Measurements from ENCODE around the gene FNBP1L.

DNA sequence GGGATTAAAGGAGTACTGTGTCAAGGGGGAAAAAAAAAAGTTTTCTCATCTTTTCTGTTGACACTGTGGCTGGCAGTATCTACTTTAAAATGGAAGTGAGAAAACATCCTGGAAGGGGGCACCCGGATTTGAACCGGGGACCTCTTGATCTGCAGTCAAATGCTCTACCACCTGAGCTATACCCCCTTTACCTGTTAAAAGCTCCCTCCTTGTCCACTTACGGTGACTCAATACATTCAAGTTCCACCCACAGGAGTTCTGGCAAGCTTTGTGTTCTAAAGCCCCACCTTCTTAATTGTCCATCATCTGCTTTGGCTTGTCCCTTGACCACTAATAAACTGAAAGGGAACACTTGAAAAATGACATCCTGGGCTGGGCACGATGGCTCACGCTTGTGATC is 68.2 kb downstream of the FNBP1L start:
- no peak for TF ChIP-seq EZH2 (IDR thresholded peaks at IDR 0.05; ENCODE audit: insufficient read depth, poor library complexity, severe bottlenecking)
- no peak for TF ChIP-seq EZH2phosphoT487 (IDR thresholded peaks at IDR 0.05; ENCODE audit: insufficient read depth, low read depth)

Measured in GM23248 (cell line).